ENCODE measurements around the gene ASF1A. TPM values are rescaled to one million over a fixed set of nuclear protein-coding genes. Genes with fewer than 3 reads are reported as not detected.

ASF1A gene
- total and polyA plus RNA-seq, 9 of the 15 experiments (the other 6 are each of a cell fraction or from before 2014, with no cell fraction given): 31.5 to 45.3 (median 34.8) TPM

GRCh38 chr6:118872318-118872717, 21.6 kb upstream of the ASF1A start (continued):
- TF ChIP-seq ZNF133 (CRISPR knock-in tag; IDR thresholded peaks at IDR 0.05): no peak

GRCh38 chr6:118872726-118873125, 21.2 kb upstream of the ASF1A start:
- H3K4me1 ChIP-seq (replicated peaks in 1 of 2; ENCODE audit: control insufficient read depth in 2 of 2, insufficient read depth in 2 of 2, low read length in 2 of 2): no peaks in the 10 kb centered on the region
- no peaks in the 10 kb centered on the region; the same call in 2 of the 3 replicates for H3K36me3 ChIP-seq (ENCODE audit: control insufficient read depth, insufficient read depth, low read length)
- no peak overlapping the region for H3K9ac ChIP-seq (ENCODE audit: insufficient read depth in 1 of 2, low read depth in 2 of 2, low read length in 2 of 2)
- in situ Hi-C loops (cut with MboI) (no loop called here), intact Hi-C loops (cut with micrococcal nuclease) (no loop called here)
- CTCF ChIA-PET (ENCODE audit: low intra/inter-chr PET ratio): no interaction called here
- no peaks in the 10 kb centered on the region for H3K27me3 ChIP-seq (ENCODE audit: control insufficient read depth in 2 of 2, insufficient read depth in 2 of 2, low read length in 2 of 2)
- TF ChIP-seq EP400 (IDR thresholded peaks at IDR 0.05) (no peak), TBL1XR1 (IDR thresholded peaks at IDR 0.05; ENCODE audit: low read length in 2 of 2) (no peak), GABPA (tag; conservative IDR thresholded peaks at IDR 0.05; ENCODE audit: low read depth) (no peak), KDM1A (IDR thresholded peaks at IDR 0.05) (peak; percentile 21 to 28; a peak in 1 of 4 replicates), SNRNP70 (optimal IDR thresholded peaks at IDR 0.05; ENCODE audit: low read depth, low read length) (no peak)
- no peak for FAIRE-seq
- no peak overlapping the region for H3K4me3 ChIP-seq
- BruUV-seq (replicated peaks): no TSS peak
- H3K9me3 ChIP-seq (replicated peaks; ENCODE audit: control insufficient read depth, insufficient read depth, low read depth, low read length): no peaks in the 10 kb centered on the region
- H3K9me1 ChIP-seq (ENCODE audit: control insufficient read depth, insufficient read depth, low read length): peaks cover 3% of the 10 kb centered on the region
- no peak for ATAC-seq
- no peak overlapping the region for H3K4me2 ChIP-seq (ENCODE audit: insufficient read depth, low read length)
- H2AFZ ChIP-seq (ENCODE audit: low read depth, low read length): no peak overlapping the region
- POLR2A ChIA-PET: interaction anchor here (0.9 to 3.9 kb wide), 3 partner anchors 8 to 225 kb away, joined by 3 to 13 read pairs (median 4); partner anchors contain the start of gene ASF1A
- 0 out of 3 replicates have a peak, but pooled peaks cover 5% of the 10 kb centered on the region for H3K79me2 ChIP-seq (ENCODE audit: control insufficient read depth, insufficient read depth, low read length)
- H4K20me1 ChIP-seq (replicated peaks; ENCODE audit: control insufficient read depth, insufficient read depth, low read length): no peaks in the 10 kb centered on the region
- 43% methylated on average over 2 of the region's 2 CpGs for WGBS (ENCODE audit: insufficient coverage, low coverage, missing lambda C conversion rate)
- no peak overlapping the region for H3K27ac ChIP-seq (ENCODE audit: extremely low read depth, low read depth, low read length)
- no peak for DNase-seq (ENCODE audit: extremely low read depth in 1 of 4, low spot score in 3 of 4)
